Effector CD8-positive, alpha-beta T cell (primary cell): ENCODE results near the gene PICK1.

ENCODE experiments used
- DNase-seq: peaks from one replicate; lab custom pipeline; 2025; lab: John Stamatoyannopoulos, UW
- total RNA-seq, 4 experiments: gene quantifications; one replicate each; lab custom pipeline; 2026; lab: John Stamatoyannopoulos, UW

The PICK1 gene
- total RNA-seq: 27.0 to 32.4 (median 29.6) reads per million in 4 experiments

- peak; percentile 80 for DNase-seq
These were observed at the start of gene PICK1 for GRCh38 chr22:38056969-38057891. Gene PICK1 (plus strand): TSS chr22:38057404. CDS start chr22:38057810, 406 bp downstream.

- no peak for DNase-seq
These were observed 48.0 kb upstream of the PICK1 start for GRCh38 chr22:38009000-38009806.

GRCh38 chr22:38012604-38013072 is 44.6 kb upstream of the PICK1 start:
- no peak for DNase-seq

- no peak for DNase-seq
These were observed 43.1 kb upstream of the PICK1 start for GRCh38 chr22:38014083-38014482.

- no peak for DNase-seq
These were observed 40.7 kb upstream of the PICK1 start for GRCh38 chr22:38016182-38017151.

- no peak for DNase-seq
These were observed 39.8 kb upstream of the PICK1 start for GRCh38 chr22:38017272-38017920.

- no peak for DNase-seq
These were observed 39.0 kb upstream of the PICK1 start for GRCh38 chr22:38017939-38018885.

- DNase-seq: no peak
These were observed 38.0 kb upstream of the PICK1 start for GRCh38 chr22:38018938-38019827.

GRCh38 chr22:38021206-38021605 is 36.0 kb upstream of the PICK1 start:
- DNase-seq: no peak

GRCh38 chr22:38023045-38023444 is 34.2 kb upstream of the PICK1 start:
- no peak for DNase-seq

- DNase-seq: no peak
These were observed 31.7 kb upstream of the PICK1 start for GRCh38 chr22:38025514-38025913.

GRCh38 chr22:38026130-38027111 is 30.8 kb upstream of the PICK1 start:
- DNase-seq: no peak

GRCh38 chr22:38027487-38027886 is 29.7 kb upstream of the PICK1 start:
- no peak for DNase-seq

GRCh38 chr22:38028344-38029130 is 28.7 kb upstream of the PICK1 start:
- no peak for DNase-seq

- DNase-seq: no peak
These were observed 27.8 kb upstream of the PICK1 start for GRCh38 chr22:38029370-38029769.

- no peak for DNase-seq
These were observed 27.3 kb upstream of the PICK1 start for GRCh38 chr22:38029901-38030300.
